Measurements from ENCODE around the gene ARHGAP42.

DNA sequence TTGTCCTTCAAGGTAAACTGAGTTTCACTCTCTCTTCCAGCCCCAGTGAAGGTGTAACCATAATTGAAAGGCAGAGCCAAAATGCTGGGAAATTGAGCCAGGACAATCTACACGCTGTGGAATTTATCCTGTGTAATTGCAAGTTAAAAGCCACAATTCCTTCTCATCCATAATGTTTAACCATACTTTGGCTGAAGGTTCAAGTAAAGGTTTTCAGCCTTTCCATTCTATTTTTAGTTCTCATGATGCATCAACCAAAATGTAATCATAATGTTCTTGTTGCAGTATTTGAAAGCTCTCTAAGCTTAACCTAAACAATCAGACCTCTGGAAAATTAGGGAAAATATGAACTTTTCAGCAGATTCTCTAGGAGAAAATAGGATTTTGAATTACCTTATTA, 14.0 kb upstream of the ARHGAP42 start:
- TF ChIP-seq CTCF (IDR thresholded peaks at IDR 0.05) (no peak), POLR2A (IDR thresholded peaks at IDR 0.05) (no peak), POLR2AphosphoS5 (IDR thresholded peaks at IDR 0.05) (no peak), EP300 (IDR thresholded peaks at IDR 0.05) (no peak)

All from stomach (tissue), 4 donors.